ENCODE measurements around the gene AKAP7. TPM values are rescaled to one million over a fixed set of nuclear protein-coding genes. Genes with fewer than 3 reads are reported as not detected.

The AKAP7 gene
- total and polyA plus RNA-seq, 2 donors (not counting 3 experiments of a cell fraction or from before 2014, with no cell fraction given): 0.76 to 3.3 TPM

- H3K79me2 ChIP-seq (ENCODE audit: control insufficient read depth, insufficient read depth, low read length): no peaks in the 10 kb centered on the region
- no TSS peak for BruUV-seq (replicated peaks)
- H3K9me1 ChIP-seq (replicated peaks; ENCODE audit: control insufficient read depth, extremely low read depth, insufficient read depth, low read length): no peaks in the 10 kb centered on the region
- DNase-seq (ENCODE audit: low read depth, low spot score) (no peak), FAIRE-seq (no peak)
- ChIA-PET CTCF (no interaction called here), POLR2A (no interaction called here)
- H3K9ac ChIP-seq (replicated peaks; ENCODE audit: extremely low read depth, insufficient read depth, low read length): no peak overlapping the region
- no peaks in the 10 kb centered on the region for H3K4me1 ChIP-seq (ENCODE audit: control insufficient read depth, extremely low read depth, insufficient read depth, low read length)
- dilution Hi-C loops (cut with MboI; ENCODE audit: extremely low pct_ligation_motif_present, low sequenced_read_pairs) (no loop called here), intact Hi-C loops (cut with micrococcal nuclease) (no loop called here)
- H3K4me3 ChIP-seq (replicated peaks in 1 of 3; ENCODE audit: insufficient read depth in 1 of 3, low read depth in 1 of 3, low read length in 3 of 3): no peak overlapping the region
- no peak overlapping the region for H2AFZ ChIP-seq (ENCODE audit: low read depth, low read length)
- no peaks in the 10 kb centered on the region for H3K36me3 ChIP-seq (ENCODE audit: control insufficient read depth in 2 of 2, extremely low read depth in 1 of 2, insufficient read depth in 2 of 2, low read length in 2 of 2)
- no peaks in the 10 kb centered on the region for H4K20me1 ChIP-seq (replicated peaks; ENCODE audit: control insufficient read depth, extremely low read depth, insufficient read depth, low read length)
- no peak for TF ChIP-seq POLR2A (IDR thresholded peaks at IDR 0.05; ENCODE audit: low read depth, low read length)
- no peaks in the 10 kb centered on the region for H3K27me3 ChIP-seq (ENCODE audit: control insufficient read depth in 2 of 2, insufficient read depth in 2 of 2, low read length in 2 of 2)
- H3K27ac ChIP-seq (ENCODE audit: insufficient read depth, low read depth, low read length): no peak overlapping the region
- no peaks in the 10 kb centered on the region for H3K9me3 ChIP-seq (replicated peaks; ENCODE audit: control insufficient read depth, insufficient read depth, low read length)
- H3K4me2 ChIP-seq (ENCODE audit: insufficient read depth, low read length): no peak overlapping the region
These were observed 95.8 kb downstream of the AKAP7 start for GRCh38 chr6:131231103-131231502.

DNA sequence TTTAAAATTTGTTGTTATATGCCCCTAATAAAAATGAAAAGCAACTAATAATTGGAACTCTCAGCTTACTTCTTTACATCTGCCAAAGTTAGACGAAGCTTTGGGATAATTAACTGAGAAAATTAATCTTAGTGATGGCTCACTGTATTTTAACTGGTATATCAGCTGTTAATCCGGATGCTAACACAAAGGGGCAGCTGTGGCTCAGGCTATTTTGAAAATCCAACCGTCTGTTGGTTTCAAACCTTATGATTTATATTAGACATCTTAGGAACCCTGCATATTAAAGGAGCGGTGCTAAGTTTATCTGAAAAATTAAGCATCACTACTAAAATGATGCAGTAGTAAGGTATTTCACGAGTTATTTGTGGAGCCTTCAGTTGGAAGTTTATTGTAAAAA, 96.6 kb downstream of the AKAP7 start:
- no TSS peak for BruUV-seq (replicated peaks)
- Histone ChIP-seq H2AFZ (ENCODE audit: low read depth, low read length) (no peak overlapping the region), H3K4me3 (replicated peaks in 1 of 3; ENCODE audit: insufficient read depth in 1 of 3, low read depth in 1 of 3, low read length in 3 of 3) (no peak overlapping the region), H3K27ac (ENCODE audit: insufficient read depth, low read depth, low read length) (no peak overlapping the region), H3K4me2 (ENCODE audit: insufficient read depth, low read length) (no peak overlapping the region), H3K36me3 (ENCODE audit: control insufficient read depth in 2 of 2, extremely low read depth in 1 of 2, insufficient read depth in 2 of 2, low read length in 2 of 2) (no peaks in the 10 kb centered on the region), H3K9ac (replicated peaks; ENCODE audit: extremely low read depth, insufficient read depth, low read length) (no peak overlapping the region), H3K4me1 (ENCODE audit: control insufficient read depth, extremely low read depth, insufficient read depth, low read length) (no peaks in the 10 kb centered on the region), H4K20me1 (replicated peaks; ENCODE audit: control insufficient read depth, extremely low read depth, insufficient read depth, low read length) (no peaks in the 10 kb centered on the region), H3K79me2 (ENCODE audit: control insufficient read depth, insufficient read depth, low read length) (no peaks in the 10 kb centered on the region), H3K27me3 (ENCODE audit: control insufficient read depth in 2 of 2, insufficient read depth in 2 of 2, low read length in 2 of 2) (no peaks in the 10 kb centered on the region), H3K9me1 (replicated peaks; ENCODE audit: control insufficient read depth, extremely low read depth, insufficient read depth, low read length) (no peaks in the 10 kb centered on the region), H3K9me3 (replicated peaks; ENCODE audit: control insufficient read depth, insufficient read depth, low read length) (no peaks in the 10 kb centered on the region)
- DNase-seq (ENCODE audit: low read depth, low spot score) (no peak), FAIRE-seq (no peak)
- dilution Hi-C loops (cut with MboI; ENCODE audit: extremely low pct_ligation_motif_present, low sequenced_read_pairs): no loop called here
- ChIA-PET CTCF (interaction anchor here (1.7 kb wide), 1 partner anchor 24 kb away, joined by 3 read pairs; no protein-coding TSS in a partner anchor), POLR2A (no interaction called here)
- intact Hi-C loops (cut with micrococcal nuclease): no loop called here
- TF ChIP-seq POLR2A (IDR thresholded peaks at IDR 0.05; ENCODE audit: low read depth, low read length): no peak
- TF ChIP-seq POLR2AphosphoS5 (IDR thresholded peaks at IDR 0.05; ENCODE audit: insufficient read depth, low read depth, low read length): no peak
- no peak for TF ChIP-seq MYC (IDR thresholded peaks at IDR 0.05; ENCODE audit: low read depth, low read length)
- TF ChIP-seq, protein P1, sequence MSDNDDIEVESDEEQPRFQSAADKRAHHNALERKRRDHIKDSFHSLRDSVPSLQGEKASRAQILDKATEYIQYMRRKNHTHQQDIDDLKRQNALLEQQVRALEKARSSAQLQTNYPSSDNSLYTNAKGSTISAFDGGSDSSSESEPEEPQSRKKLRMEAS (IDR thresholded peaks at IDR 0.05; ENCODE audit: insufficient read depth, insufficient read length): no peak
- TF ChIP-seq FOS (IDR thresholded peaks at IDR 0.05; ENCODE audit: borderline replicate concordance, insufficient read depth, low read length): no peak
- no peak for TF ChIP-seq GATA2 (IDR thresholded peaks at IDR 0.05; ENCODE audit: insufficient read depth, insufficient read length, low read depth, low read length)
- TF ChIP-seq JUN (IDR thresholded peaks at IDR 0.05; ENCODE audit: borderline replicate concordance, insufficient read depth, insufficient read length, low read depth): no peak
- no peak for TF ChIP-seq EZH2 (IDR thresholded peaks at IDR 0.05; ENCODE audit: borderline replicate concordance, low read depth, low read length, severe bottlenecking)
- TF ChIP-seq, protein P2, sequence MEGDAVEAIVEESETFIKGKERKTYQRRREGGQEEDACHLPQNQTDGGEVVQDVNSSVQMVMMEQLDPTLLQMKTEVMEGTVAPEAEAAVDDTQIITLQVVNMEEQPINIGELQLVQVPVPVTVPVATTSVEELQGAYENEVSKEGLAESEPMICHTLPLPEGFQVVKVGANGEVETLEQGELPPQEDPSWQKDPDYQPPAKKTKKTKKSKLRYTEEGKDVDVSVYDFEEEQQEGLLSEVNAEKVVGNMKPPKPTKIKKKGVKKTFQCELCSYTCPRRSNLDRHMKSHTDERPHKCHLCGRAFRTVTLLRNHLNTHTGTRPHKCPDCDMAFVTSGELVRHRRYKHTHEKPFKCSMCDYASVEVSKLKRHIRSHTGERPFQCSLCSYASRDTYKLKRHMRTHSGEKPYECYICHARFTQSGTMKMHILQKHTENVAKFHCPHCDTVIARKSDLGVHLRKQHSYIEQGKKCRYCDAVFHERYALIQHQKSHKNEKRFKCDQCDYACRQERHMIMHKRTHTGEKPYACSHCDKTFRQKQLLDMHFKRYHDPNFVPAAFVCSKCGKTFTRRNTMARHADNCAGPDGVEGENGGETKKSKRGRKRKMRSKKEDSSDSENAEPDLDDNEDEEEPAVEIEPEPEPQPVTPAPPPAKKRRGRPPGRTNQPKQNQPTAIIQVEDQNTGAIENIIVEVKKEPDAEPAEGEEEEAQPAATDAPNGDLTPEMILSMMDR (IDR thresholded peaks at IDR 0.05; ENCODE audit: extremely low read depth in 1 of 2, insufficient read depth in 1 of 2, low read depth in 1 of 2, low read length in 2 of 2): no peak
